Glutamatergic neuron (in vitro differentiated cells): ENCODE measurements around the gene GLI1. TPM values are rescaled to one million over a fixed set of nuclear protein-coding genes. Genes with fewer than 3 reads are reported as not detected.

ENCODE experiments used
- DNase-seq: peaks from one replicate; pipeline ENCODE4 v3.0.0; 2022
- H3K27ac Mint-ChIP-seq: one replicate; pipeline ENCODE4 v1.8.0; 2020; ENCODE audit warnings: mild to moderate bottlenecking, mixed read lengths, inconsistent platforms; ENCODE audit not compliant: unreplicated experiment
- H3K27me3 Mint-ChIP-seq: one replicate; pipeline ENCODE4 v1.8.0; 2020; ENCODE audit warnings: mild to moderate bottlenecking, moderate library complexity, mixed read lengths, inconsistent platforms; ENCODE audit not compliant: unreplicated experiment
- H3K36me3 Mint-ChIP-seq: one replicate; pipeline ENCODE4 v1.8.0; 2020; ENCODE audit warnings: mild to moderate bottlenecking, mixed read lengths, inconsistent platforms; ENCODE audit not compliant: unreplicated experiment
- H3K4me1 Mint-ChIP-seq: one replicate; pipeline ENCODE4 v1.8.0; 2020; ENCODE audit warnings: mild to moderate bottlenecking, low read depth, mixed read lengths, inconsistent platforms; ENCODE audit not compliant: unreplicated experiment
- H3K4me3 Mint-ChIP-seq: one replicate; pipeline ENCODE4 v1.8.0; 2020; ENCODE audit warnings: mild to moderate bottlenecking, mixed read lengths, inconsistent platforms; ENCODE audit not compliant: unreplicated experiment
- H3K9me3 Mint-ChIP-seq: one replicate; pipeline ENCODE4 v1.8.0; 2020; ENCODE audit warnings: mild to moderate bottlenecking, moderate library complexity, mixed read lengths, inconsistent platforms; ENCODE audit not compliant: unreplicated experiment
- CTCF ChIP-seq: fragments of 200-600 bp; sonication (generic); IDR thresholded peaks from one replicate; pipeline ENCODE4 v1.5.0; 2021; ENCODE audit not compliant: partially characterized antibody, unreplicated experiment
- total RNA-seq: library from RNA; stranded (reverse); fragmentation: NEBNext Ultra II Directional; extraction: Animal tissue kit (Norgen Biotek cat#: 25700); gene quantifications from one replicate; pipeline ENCODE4 v1.2.1, GENCODE V29; 2021; ENCODE audit not compliant: unreplicated experiment

GLI1 gene
- total RNA-seq, 1 donor from 2014 or later = 2.3 TPM

GRCh38 chr12:57487055-57487596, 27.5 kb downstream of the GLI1 start:
- H3K9me3 Mint-ChIP-seq = peaks cover 22% of the 10 kb centered on the region
- H3K4me3 Mint-ChIP-seq = peak overlapping the region; percentile 94
- H3K27ac Mint-ChIP-seq = peak overlapping the region; percentile 96
- H3K4me1 Mint-ChIP-seq = peaks cover 20% of the 10 kb centered on the region
- no peak for DNase-seq
- peaks cover 28% of the 10 kb centered on the region for H3K27me3 Mint-ChIP-seq
- H3K36me3 Mint-ChIP-seq = peaks cover 23% of the 10 kb centered on the region
- no peak for TF ChIP-seq CTCF

DNA sequence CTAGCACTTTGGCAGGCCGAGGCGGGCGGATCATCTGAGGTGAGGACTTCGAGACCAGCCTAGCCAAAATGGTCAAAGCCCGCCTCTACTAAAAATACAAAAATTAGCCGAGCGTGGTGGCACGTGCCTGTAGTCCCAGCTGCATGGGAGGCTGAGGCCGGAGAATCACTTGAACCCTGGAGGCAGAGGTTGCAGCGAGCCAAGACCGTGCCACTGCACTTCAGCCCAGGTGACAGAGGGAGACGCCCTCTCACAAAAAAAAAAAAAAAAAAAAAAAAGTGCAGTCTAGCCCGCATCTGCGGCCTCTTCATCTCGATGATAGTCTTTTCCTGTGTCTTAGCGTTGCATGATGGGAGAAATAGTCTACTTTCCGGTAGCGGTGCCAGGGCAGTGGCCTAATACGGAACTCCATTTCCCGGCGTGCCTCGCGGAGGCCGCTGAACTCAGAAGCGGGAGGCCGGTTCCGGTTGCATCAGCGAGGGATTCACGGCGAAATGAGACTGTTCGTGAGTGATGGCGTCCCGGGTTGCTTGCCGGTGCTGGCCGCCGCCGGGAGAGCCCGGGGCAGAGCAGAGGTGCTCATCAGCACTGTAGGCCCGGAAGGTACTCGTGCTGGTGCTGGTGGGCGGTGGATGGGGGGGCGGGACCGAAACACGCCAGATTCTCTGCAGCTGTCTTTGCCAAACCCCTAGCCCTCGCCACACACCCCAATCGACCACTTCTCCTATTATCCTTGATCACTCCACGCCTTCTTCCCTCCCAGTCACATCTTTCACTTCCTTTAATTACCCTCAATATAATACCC, 28.2 kb downstream of the GLI1 start, which contains the start of gene MARS1:
MARS1 (plus strand) TSS at position 472 of the 805 bp plus-strand sequence; CDS start at position 495, 23 bp downstream.
- Mint-ChIP-seq H3K36me3 (peaks cover 23% of the 10 kb centered on the region), H3K4me3 (peak within 1 kb of the TSS; percentile 94), H3K9me3 (peaks cover 22% of the 10 kb centered on the region), H3K4me1 (peaks cover 22% of the 10 kb centered on the region), H3K27ac (peak within 1 kb of the TSS; percentile 96), H3K27me3 (peaks cover 28% of the 10 kb centered on the region)
- peak; percentile 90 for DNase-seq
- peak; percentile 10 for TF ChIP-seq CTCF

GRCh38 chr12:57488402-57489156, 29.0 kb downstream of the GLI1 start:
- Mint-ChIP-seq H3K9me3 (peaks cover 20% of the 10 kb centered on the region), H3K4me3 (peak overlapping the region; percentile 94), H3K36me3 (peaks cover 23% of the 10 kb centered on the region), H3K27ac (peak overlapping the region; percentile 96), H3K4me1 (peaks cover 22% of the 10 kb centered on the region), H3K27me3 (peaks cover 28% of the 10 kb centered on the region)
- no peak for TF ChIP-seq CTCF
- peak; percentile 68 for DNase-seq

DNA sequence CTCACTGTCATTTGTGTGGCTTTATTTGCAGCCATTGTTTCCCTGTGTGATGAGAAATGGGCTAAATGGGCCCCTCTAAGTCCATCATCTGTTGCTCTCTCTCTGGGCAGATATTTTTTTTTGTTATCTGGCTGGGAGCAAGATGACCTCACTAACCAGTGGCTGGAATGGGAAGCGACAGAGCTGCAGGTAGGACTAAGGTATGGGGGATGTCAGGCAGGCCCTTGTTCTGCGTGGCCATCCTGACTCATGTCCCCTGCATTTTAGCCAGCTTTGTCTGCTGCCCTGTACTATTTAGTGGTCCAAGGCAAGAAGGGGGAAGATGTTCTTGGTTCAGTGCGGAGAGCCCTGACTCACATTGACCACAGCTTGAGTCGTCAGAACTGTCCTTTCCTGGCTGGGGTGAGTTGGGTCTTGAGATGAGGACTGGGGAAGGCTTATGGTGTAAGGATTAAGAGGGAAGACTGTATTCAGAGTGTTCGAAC, 29.6 kb downstream of the GLI1 start:
- Mint-ChIP-seq H3K4me3 (peak overlapping the region; percentile 94), H3K27ac (peak overlapping the region; percentile 96), H3K4me1 (peaks cover 22% of the 10 kb centered on the region), H3K27me3 (peaks cover 28% of the 10 kb centered on the region), H3K9me3 (peaks cover 20% of the 10 kb centered on the region), H3K36me3 (peaks cover 23% of the 10 kb centered on the region)
- no peak for TF ChIP-seq CTCF
- no peak for DNase-seq
